ENCODE measurements around the gene MILR1.
A peak's percentile ranks its signal among the peaks of the same experiment; 100 is the strongest.
"Not testable (repeated sequence)": the region's sequence is repeated elsewhere in the genome, so short reads cannot be mapped to it uniquely, and the experiment has no call there.

The MILR1 gene

DNA sequence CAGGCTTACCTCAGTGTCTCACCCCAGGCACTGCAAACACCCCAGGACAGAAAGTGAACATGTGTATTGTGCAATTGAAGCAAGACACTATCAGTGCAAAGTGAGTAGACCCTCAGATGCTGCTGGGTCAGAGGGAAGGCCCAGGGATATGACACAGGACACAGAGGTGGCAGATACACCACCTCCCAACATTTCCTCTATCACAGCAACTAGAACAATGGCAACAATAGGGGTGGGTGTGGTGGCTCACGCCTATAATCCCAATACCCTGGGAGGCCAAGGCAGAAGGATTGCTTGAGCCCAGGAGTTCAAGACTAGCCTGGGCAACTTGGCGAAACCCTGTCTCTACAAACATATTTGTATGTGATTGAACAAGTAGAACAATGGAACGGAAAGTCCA, 22.5 kb downstream of the MILR1 start:
- DNase-seq (ENCODE audit: low read depth in 2 of 2) = no peak

DNA sequence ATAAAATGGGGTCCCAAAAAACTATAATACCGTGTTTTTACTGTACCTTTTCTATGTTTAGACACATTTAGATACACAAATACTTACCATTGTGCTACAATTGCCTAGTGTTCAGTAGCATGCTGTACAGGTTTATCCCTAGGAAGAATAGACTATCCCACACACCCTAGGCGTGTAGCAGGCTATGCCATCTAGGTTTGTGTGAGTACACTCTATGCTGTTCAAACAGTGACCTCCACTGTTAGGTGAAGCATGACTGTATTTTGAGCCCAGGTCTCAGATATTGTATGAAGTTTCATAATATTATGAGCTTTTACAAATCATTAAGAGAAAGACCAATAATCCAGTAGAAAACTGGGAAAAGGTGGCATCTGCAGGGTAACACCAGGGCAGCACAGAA, 23.6 kb downstream of the MILR1 start:
- DNase-seq (ENCODE audit: low read depth in 2 of 2) = no peak

DNA sequence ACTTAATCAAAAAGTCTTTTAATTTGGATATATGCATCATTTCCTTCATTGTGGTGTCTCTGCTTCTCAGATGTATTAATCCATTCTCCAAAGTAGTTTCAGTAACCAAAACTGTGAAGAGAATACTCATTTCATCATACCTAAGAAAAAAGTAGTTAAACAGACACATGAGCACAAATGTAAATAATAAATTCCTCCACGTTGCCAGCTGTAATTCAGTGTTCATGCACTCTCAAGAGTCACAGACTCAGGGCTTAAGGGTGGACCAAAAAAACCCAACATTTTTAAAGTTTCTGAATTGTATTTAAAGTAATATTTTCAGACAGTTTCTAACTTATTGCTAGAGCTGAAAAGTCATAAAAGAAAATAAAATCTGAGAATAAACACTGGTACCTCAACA, 28.9 kb downstream of the MILR1 start:
- no peak for DNase-seq (ENCODE audit: low read depth in 2 of 2)

DNA sequence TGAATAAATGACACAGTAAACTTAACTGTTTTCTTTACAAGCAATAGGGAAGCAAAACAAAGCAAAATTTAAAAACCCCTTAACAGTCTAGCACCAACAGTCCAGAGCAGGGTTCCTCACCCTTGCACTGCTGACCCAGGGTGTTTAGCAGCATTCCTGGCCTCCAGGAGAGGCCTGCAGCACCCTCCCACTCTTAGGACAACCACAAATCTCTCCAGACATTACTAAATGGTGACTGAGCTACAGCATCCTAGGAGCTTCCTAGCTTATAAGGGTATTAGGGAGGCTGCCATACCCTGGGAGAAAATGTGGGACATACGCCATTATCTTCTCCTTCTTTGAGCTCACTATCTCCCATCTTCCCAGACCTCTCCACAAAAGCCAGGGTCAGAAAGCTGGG, 32.0 kb downstream of the MILR1 start:
- DNase-seq (ENCODE audit: low read depth in 2 of 2) = no peak

DNA sequence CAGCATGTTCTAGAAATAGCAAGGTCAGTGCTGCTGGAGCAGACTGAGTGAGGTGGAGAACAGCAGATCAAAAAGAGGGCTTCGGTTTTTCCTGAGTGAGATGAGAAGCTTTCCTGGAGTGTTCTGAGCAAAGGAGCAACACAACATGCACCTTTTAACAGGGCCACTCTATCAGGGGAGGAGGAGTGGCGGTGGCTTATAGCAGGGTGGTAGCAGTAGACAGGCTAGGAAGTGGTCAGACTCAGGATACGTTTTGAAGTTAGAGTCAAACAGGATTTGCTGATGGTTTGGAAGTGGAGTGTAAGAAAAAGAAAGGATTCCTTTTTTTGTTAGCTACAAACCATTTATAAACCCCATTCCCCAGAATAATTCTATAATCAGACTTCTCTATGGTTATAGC, 35.5 kb downstream of the MILR1 start:
- DNase-seq (ENCODE audit: low read depth in 2 of 2) = no peak

DNA sequence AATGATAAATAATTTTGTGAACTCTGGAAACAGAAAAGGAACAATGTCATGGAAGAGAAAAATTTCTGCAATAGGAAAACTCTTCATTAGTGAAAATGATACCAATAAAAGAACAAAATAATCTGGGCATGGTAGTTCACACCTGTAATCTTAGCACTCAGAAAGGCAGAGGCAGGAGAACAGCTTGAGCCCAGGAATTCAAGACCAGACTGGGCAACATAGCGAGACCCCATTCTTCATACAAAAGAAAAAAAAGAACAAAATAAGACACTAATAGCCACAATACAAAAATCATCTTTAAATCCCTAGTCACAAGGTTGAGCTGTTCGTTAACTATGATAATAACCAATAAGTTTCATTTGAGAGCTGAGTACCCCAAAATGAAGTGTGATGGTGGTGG, 39.4 kb downstream of the MILR1 start:
- DNase-seq (ENCODE audit: low read depth in 2 of 2) = no peak

DNA sequence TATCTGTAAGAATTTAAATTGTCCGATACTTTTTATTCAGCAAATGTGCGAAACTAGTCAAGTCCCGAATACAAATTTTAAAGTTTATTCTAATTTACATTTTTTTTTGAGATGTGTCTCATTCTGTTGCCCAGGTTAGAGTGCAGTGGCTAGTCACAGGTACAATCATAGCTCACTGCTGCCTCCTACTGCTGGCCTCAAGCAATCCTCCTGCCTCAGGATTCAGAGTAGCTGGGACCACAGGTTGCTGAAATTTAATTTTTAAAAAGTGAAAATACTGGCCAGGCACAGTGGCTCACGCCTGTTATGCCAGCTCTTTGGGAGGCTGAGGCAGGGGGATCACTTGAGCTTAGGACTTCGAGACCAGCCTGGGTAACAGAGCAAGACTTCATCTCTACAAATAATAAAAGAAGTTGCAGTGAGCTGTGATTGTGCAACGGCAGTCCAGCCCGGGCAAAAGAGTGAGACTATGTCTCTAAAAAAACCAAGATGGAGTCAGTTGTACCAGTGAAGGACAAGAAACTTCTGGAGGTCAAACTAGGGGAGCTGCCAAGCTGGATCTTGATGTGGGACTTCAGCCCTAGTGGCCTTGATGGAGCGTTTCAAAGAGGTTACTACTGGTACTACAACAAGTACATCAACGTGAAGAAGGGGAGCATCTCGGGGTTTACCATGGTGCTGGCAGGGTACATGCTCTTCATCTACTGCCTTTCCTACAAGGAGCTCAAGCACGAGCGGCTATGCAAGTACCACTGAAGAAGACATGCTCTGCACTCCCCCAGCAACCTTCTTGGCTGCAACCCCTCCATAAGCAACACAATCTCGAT, 42.3 kb downstream of the MILR1 start:
- DNase-seq (ENCODE audit: low read depth in 2 of 2) = no peak

DNA sequence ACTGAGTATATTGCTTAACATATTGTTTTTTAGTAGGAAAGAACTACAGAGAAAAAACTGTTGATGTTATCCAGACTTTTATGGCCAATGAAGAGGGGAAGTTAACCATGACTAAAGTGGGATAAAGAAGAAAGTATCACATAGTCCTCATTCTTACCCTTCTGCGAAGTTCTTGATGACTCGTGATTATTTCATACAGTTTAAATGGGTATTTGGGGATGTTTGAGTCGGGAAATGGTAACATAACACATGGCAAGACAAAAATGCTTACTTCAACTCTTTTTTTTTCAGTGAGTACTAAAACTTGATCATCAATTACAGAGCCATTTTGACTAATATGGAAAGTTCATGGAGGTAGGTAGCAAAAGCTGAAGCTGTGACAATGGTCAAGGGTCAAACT, 43.1 kb downstream of the MILR1 start:
- DNase-seq (ENCODE audit: low read depth in 2 of 2) = peak in 1 of 2 experiments; percentile 50

DNA sequence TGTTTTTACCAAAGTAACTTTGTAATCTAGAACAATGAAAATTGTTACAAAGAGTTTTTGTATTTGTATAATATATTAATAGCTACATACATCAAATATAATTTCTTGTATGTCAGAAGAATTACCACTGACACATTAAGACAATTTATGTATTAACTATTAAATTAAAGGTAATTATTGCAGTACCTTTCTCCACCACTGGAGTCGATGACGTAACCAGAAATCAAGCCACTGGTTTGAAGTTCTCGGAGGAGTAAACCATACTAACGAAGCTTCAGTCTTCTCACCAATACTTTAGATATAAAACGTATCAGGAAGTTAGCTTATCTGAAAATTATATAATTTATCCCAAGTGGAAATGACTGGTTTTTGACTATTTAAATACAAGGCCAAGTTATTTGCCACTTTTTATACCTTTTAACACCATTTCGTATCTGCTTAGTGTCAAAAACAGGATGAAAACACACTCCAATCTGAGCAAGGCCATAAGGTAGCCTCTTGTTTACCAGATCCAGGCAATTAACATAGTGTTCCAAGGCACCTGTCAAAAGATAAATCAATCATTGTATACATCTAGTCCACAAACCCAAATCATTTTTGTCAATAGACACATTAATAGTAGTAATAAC, 43.7 kb downstream of the MILR1 start:
- no peak for DNase-seq (ENCODE audit: low read depth in 2 of 2)

DNA sequence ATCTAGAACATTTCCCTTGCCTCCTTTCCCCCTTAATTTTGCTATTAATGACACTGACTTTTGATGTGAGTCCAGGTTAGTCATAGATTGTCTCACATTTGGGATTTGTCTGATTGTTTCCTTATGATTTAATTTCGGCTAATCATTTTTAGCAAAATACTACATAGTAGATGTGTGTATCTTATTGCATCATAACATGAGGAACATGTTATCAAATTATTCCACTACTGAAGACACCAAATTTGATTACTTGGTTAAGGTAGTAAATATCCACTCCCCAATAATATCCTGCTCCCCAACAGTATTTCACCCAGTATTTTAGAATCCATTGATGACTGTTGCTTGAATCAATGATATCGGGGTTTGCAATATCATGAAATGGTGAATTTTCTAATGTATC, 45.2 kb downstream of the MILR1 start:
- no peak for DNase-seq (ENCODE audit: low read depth in 2 of 2)

DNA sequence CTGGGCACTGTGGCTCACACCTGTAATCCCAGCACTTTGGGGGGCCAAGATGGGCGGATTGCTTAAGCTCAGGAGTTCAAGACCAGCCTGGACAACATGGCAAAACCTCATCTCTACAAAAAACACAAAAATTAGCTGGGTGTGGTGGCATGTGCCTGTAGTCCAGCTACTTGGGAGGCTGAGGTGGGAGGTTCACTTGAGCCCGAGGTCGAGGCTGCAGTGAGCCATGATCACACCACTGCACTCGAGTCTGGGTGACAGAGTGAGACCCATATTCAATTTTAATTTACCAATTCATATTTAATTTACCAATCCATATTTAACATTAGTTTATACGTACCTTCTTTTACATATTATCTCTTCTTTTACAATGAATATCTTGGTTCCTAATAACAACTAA, 46.4 kb downstream of the MILR1 start:
- not testable (repeated sequence) for DNase-seq (ENCODE audit: low read depth in 2 of 2)

DNA sequence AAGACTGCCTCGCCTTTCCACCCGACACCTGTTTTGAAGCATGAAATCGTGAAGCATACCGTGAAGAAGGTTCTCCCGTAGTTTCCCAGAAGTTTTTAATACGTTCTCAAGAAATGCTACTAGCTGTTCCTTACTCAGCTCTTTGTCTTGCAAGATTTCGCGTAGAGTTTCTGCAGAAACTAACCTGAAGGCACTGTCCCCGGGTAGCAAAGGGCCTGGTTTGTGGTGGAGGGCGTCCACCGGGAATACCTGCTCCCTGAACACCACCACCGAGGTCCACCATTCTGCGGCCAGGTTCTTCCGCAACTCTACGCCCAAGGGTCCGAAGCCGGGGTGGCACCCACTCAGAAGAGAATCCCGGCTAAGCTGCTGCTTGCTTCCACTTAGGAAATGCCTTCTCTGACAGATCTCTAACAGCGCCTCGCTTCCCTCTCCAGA, 47.5 kb downstream of the MILR1 start:
- no peak for DNase-seq (ENCODE audit: low read depth in 2 of 2)

DNA sequence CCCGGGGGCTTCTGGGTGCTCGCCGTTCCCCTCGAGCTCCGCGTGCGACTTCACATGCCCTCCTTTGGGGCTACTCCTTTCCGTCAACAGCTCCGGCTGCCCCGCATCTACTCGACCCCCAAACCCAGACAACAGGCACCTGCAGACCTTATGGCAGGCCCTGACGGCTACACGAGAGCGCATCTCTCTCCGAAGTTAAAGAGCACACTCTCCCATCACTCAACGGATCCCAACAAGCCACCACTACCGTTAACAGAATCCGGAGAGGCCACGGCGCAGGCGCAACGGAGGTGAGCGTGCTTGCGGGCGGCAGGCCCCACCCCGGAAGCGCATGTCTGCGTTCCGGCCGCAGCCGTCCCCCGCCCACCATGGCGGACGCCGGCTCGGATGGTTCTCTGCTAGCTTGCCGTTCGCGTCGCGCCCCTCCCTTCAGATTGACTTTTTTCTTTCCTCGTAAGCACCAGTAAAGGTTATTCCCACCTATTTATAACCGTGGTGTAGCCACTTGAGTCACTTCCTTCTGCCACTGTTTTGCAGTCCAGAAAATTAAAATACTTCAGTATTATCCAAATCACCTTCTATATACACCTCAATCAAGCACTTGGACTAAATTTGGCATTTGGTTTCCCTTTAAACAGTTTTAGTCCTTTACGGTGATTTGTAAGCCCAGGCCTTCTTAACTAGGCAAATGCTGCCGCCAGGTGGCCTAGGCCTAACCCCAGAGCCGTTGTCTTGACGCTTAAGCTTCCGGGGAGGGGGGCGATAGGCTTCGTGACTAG, 48.1 kb downstream of the MILR1 start, which contains the start of gene POLG2:
TSS of gene POLG2 (minus strand) at position 269 of the 779 bp plus-strand sequence. CDS start at position 183, 86 bp downstream.
- DNase-seq (ENCODE audit: low read depth in 2 of 2) = peak; percentile 80 to 82

DNA sequence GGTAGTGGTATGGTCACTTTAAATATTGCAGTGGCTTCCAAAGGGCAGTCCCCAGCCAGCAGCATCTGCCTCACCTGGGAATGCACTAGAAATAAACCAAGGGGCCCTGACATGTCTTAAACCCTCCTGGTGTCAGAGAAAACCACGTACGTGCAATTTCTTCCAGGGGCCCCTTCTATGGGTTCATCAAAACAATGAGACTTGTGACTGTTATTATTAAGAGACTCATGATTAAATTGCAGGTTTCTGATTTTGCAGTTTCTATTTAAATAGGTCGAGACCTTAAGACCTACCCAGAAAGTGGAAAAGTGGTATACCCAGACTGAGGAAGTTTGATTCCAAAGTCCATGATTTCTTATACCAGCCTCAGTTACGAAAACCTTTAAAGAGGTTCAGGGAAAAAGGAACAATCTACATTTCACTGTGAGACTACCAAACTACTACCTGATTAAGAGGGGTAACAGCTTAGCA, 48.7 kb downstream of the MILR1 start:
- no peak for DNase-seq (ENCODE audit: low read depth in 2 of 2)

DNA sequence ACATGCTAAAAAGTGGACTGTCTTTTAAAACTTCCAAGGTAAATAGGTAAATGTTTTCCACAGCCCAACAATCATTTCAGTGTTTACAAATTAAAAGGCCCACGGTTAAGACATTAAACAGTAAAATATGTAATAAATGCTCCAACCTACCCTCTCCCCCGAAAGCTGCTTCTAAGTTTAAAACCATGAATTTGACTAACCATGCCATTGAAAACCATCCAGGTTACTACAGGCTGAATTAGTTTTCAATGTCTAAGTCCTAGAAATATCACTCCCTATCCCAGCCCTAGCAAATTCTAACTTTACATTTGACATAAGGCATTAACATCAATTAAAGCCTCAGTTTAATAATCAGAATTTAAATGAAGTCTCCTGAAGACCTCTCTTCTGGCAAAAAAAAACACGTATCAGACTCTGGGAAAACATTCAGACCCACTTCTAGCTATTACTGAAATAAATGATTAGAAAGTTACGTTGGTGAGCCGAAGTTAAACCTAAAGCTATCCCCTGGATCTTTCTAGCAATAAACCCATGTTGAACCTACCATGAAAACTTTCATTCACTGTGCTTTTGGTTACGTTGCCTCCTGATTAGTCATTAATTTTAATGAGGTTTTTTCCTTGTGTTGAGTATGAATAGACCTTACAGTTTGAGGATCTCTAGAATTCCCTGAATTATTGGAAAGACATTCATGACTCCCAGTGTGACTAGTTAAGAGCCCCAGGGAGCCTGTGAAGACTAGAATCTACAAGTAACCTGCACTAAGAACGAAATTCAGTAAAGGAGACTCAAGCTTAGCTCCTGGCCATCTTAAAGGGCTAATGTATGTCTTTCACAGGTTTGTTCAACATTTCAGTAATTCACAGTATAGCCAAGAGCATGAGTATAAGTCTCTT, 49.6 kb downstream of the MILR1 start:
- no peak for DNase-seq (ENCODE audit: low read depth in 2 of 2)

DNA sequence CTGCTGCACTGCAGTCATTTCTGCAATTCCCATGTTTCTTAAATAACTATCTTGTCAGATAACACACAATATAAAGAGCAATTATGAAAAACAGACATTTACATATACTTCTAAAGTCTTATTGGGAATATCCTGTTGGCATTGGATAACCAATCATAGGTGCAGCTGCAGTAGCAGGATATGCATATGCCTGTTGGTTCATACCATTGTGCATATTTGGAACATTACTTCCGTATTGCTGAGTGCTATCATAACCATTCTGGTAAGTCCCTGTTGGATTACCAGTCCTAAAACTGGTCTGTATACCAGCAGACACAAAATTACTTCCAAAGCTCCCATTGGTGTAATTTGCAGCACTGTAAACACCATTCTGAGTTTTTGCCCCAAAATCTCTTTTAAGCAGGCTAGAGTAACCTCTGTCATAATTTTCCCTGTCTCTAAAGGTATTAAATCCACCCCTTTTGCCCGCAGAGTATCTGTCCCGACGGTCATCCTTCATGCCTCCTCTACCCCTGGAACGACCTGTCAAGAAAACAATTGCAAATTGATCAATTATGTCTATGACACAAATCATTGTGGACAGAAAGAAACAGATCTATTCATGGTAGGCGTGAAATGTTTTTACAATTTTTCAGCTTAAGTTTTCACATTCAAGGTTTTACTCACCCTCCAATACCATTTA, 51.0 kb downstream of the MILR1 start:
- DNase-seq (ENCODE audit: low read depth in 2 of 2) = no peak

DNA sequence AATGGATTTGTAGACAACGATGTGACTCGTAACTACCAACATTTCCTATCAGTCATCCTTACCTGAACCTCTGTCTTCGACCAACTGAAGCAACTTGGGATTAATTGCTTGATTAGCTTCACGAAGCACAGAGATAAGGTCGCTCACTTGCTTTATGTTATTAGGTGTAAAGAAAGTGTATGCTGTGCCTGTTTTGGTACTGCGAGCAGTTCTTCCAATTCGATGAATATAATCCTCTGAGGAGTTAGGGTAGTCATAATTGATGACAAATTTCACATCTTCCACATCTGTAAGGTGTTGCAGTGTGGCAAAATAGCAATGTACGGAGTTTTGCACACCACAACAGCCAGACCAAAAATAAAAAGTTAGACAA, 51.6 kb downstream of the MILR1 start:
- DNase-seq (ENCODE audit: low read depth in 2 of 2) = no peak

DNA sequence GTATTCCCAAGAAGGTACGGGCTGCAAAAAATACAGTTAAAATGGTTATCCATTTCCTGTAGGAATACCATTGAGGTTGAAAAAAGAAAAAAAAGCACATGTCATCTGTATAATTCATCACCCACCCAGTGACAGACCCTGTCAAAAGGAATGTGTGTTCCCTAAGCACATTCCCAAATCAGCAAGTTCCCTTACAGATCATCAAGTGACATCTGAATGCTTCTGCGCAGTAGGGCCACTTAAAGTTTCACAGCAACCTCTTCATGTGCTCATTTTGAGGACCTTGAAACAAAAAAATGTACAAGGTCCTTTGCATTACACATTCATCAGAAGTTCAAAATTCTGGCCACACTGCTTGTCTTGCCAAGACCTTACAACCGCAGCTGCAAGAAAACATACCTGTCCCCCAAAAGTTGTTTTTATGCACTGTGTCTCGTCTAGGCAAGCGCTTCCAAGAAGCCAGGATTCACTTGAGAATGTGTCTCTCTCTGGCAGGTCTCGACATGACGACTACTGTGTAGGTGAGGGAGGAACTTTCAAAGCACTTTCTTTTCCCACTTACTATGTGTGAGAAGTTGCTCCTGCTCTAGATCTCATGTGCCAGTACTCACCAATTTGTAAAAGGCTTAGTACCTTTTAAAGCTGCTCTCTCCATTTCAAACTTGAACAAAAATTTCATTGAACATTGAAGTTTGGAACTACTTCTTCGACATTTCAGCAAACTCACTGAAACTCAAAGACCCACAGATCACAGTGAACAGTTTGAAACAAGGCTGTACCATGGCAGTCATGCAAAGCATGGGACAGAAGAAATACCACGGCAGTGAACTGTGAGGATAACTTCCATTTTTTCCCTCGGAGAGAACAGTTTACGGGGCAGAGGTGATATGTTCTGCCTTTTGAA, 52.2 kb downstream of the MILR1 start:
- no peak for DNase-seq (ENCODE audit: low read depth in 2 of 2)

DNA sequence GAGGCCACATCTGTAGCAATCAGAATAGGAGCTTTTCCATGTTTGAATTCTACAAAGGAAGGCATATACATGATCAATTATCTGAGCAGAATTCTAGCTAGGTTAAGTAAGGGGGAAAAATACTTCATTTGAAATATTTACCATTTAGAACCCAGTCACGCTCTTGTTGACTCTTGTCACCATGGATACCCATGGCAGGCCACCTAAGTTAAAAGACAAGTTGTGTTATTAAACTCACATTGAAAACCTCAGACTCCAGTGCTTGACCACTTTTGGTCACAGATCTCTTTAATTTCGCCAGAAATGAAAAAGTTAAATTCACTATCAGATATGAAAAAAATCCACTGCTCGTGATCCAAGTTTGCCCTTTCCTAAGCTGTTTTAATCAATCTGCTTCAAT, 53.1 kb downstream of the MILR1 start:
- no peak for DNase-seq (ENCODE audit: low read depth in 2 of 2)

DNA sequence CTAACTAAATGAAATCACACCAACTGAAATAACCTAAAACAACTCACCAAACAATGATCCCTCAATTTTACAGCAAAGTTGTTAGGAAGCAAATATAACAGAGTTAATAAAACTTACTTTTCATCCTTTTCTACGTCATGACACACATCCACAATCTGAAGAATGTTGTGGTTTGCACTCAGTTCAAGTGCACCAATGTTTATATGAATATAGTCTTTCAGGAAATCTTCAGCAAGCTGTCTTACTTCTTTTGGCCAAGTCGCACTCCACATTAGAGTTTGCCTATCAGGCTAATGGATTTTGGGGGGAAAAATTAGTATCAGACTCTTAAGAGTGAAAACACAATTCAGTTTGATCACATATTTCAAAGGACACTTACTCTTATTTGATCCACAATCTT, 53.9 kb downstream of the MILR1 start:
- DNase-seq (ENCODE audit: low read depth in 2 of 2) = no peak
